GM10266 (cell line): Measurements from ENCODE around the gene TESMIN.

Experiments used
- DNase-seq: peaks from one replicate; pipeline ENCODE4 v3.0.0; 2012; ENCODE audit errors: extremely low spot score
- CTCF ChIP-seq: IDR thresholded peaks from 2 replicates; pipeline ENCODE4 v1.5.1; 2012; ENCODE audit warnings: mild to moderate bottlenecking, low read depth; ENCODE audit not compliant: control insufficient read depth, insufficient read depth; ENCODE audit errors: missing control alignments

Gene TESMIN

GRCh38 chr11:68714060-68714856, 37.1 kb downstream of the TESMIN start:
- no peak for TF ChIP-seq CTCF
- DNase-seq: no peak

- no peak for DNase-seq
These were observed 40.2 kb downstream of the TESMIN start for GRCh38 chr11:68711114-68711513.

GRCh38 chr11:68710409-68710808, 40.9 kb downstream of the TESMIN start:
- no peak for DNase-seq
- TF ChIP-seq CTCF: no peak

More at GRCh38 chr11:68711114-68711513, 40.2 kb downstream of the TESMIN start:
- no peak for TF ChIP-seq CTCF

GRCh38 chr11:68709062-68709461, 42.3 kb downstream of the TESMIN start:
- no peak for TF ChIP-seq CTCF
- no peak for DNase-seq

- DNase-seq: no peak
- no peak for TF ChIP-seq CTCF
These were observed 43.8 kb downstream of the TESMIN start for GRCh38 chr11:68707527-68707926.

- no peak for TF ChIP-seq CTCF
- no peak for DNase-seq
These were observed 46.4 kb downstream of the TESMIN start for GRCh38 chr11:68704887-68705286.

- no peak for DNase-seq
- TF ChIP-seq CTCF: no peak
These were observed 52.3 kb downstream of the TESMIN start for GRCh38 chr11:68698993-68699392.
